ENCODE data around the gene SHISAL1.

DNA sequence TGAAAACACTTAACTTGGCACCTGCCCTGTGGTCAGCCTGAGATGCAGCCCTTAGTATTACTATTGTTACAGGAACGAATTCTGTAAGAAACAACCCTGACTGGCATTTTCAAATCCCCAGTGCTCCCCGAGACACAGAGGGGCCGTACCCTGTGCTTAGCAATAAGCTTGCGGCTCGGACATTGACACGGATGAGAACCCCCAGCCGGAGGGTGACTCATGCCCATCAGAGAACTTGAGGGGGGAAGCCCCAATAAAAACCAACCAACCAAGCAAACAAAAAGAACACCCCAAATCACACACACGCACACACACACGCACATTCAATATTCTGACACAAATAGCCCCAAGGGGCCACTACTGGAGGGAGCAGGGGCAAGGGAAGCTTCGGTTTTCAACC, 63.8 kb downstream of the SHISAL1 start:
- no peak for TF ChIP-seq EZH2 (IDR thresholded peaks at IDR 0.05; ENCODE audit: insufficient read depth, poor library complexity, severe bottlenecking)
- no peak for TF ChIP-seq EZH2phosphoT487 (IDR thresholded peaks at IDR 0.05; ENCODE audit: insufficient read depth, low read depth)
